HUES6 (cell line): Measurements from ENCODE around the gene RIPOR1.
A peak's percentile ranks its signal among the peaks of the same experiment; 100 is the strongest.

ENCODE experiments used
- H3K27ac ChIP-seq: 2 replicates; pipeline ENCODE4 v1.7.0; 2013; ENCODE audit warnings: low read depth, mild to moderate bottlenecking, low read length, inconsistent platforms
- H3K27me3 ChIP-seq: 2 replicates; pipeline ENCODE4 v1.6.1; 2013; ENCODE audit warnings: low read length; ENCODE audit not compliant: control insufficient read depth, insufficient read depth
- H3K36me3 ChIP-seq: 2 replicates; pipeline ENCODE4 v1.6.1; 2013; ENCODE audit warnings: low read length; ENCODE audit not compliant: control insufficient read depth, insufficient read depth
- H3K4me1 ChIP-seq: 2 replicates; pipeline ENCODE4 v1.6.1; 2013; ENCODE audit warnings: low read length; ENCODE audit not compliant: control insufficient read depth, insufficient read depth
- H3K4me3 ChIP-seq: 2 replicates; pipeline ENCODE4 v1.5.1; 2013; ENCODE audit warnings: low read depth, low read length
- H3K9ac ChIP-seq: one replicate; pipeline ENCODE4 v1.6.1; 2013; ENCODE audit warnings: mild to moderate bottlenecking, low read length
- H3K9me3 ChIP-seq: 2 replicates; pipeline ENCODE4 v1.6.1; 2013; ENCODE audit warnings: low read depth, low read length; ENCODE audit not compliant: control insufficient read depth, insufficient read depth

RIPOR1 gene

DNA sequence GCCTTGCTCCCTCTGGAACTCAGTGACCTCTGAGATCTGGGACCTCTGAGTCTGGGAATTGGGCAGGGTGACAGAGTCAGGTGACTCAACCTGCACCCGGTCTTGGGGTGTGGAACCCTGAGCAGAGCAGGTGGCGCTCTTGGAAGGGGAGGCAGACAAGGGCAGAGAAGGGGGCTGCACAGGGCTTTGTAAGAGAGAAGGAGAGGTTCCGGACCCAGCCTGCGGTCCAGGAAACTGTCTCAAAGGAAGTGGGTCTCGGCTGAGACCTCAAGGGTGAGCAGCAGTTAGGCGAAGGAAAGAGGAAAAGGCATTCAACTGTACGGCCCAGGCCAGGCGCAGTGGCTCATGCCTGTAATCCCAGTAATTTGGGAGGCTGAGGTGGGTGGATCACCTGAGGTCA, 10.0 kb upstream of the RIPOR1 start:
- H3K9ac ChIP-seq = no peak overlapping the region
- H3K9me3 ChIP-seq = no peaks in the 10 kb centered on the region
- H3K36me3 ChIP-seq = no peaks in the 10 kb centered on the region
- H3K4me1 ChIP-seq = no peaks in the 10 kb centered on the region
- H3K27ac ChIP-seq = no peak overlapping the region
- no peak overlapping the region for H3K4me3 ChIP-seq
- peaks cover 18% of the 10 kb centered on the region; the same call in 1 of the 2 replicates for H3K27me3 ChIP-seq

DNA sequence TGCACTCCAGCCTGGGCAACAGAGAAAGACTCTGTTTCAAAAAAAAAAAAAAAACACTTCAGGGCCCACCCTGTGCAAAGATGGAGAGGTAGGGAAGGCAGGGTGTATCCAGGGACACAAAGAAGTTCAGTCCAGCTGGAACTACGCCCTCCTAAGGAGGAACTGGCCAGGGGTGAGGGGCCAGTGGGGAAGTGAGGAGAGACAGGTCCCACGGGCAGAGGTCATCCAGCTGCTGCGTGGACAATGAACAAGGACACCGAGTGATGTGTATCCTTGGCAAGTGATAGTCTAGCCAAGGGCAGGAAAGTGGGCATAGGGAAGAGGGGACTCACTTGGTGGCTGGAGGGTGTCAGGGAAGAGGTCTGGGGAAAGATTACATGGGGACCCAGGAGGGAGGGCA, 9.4 kb upstream of the RIPOR1 start:
- Histone ChIP-seq H3K9me3 (no peaks in the 10 kb centered on the region), H3K9ac (no peak overlapping the region), H3K4me3 (no peak overlapping the region), H3K27me3 (peaks cover 23% of the 10 kb centered on the region), H3K27ac (no peak overlapping the region), H3K4me1 (no peaks in the 10 kb centered on the region), H3K36me3 (no peaks in the 10 kb centered on the region)

DNA sequence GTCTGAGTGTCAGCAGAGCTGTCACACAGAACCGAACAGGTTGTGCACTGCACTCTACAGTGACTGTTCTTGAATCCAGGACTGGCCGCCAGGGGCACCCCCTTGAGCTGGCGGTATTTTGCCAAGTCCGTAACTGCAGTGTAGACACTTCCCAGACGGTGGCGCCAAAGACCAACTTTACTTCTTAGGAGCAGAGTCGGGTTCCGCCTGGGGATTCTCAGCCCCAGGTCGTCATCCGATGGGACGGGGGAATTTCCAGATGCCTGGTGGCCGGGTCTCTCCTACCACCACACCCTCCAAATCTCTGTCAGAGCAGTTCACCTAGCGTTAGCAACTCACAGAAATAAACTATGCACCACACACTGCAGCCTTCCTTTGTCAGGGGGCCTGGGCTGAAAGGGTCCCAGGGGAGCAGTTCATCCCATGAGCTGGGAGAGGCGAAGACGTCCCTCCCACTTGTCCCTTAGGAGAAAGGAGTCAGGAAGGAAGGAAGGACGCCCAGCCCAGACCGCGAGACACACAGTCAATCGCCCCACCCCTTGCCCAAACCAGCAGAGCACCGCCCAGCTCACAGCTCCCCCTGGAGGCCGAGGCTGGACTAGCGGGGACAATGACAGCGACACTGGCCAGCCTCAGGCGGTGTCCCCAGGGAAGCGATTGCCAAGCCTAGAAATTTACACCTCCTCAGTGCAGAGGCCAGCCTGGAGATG, 7.4 kb upstream of the RIPOR1 start:
- peak overlapping the region; percentile 72 for H3K4me3 ChIP-seq
- H3K27me3 ChIP-seq = peaks cover 42% of the 10 kb centered on the region
- H3K9ac ChIP-seq = peak overlapping the region; percentile 61
- no peak overlapping the region; the same call in 1 of the 2 replicates for H3K27ac ChIP-seq
- no peaks in the 10 kb centered on the region for H3K9me3 ChIP-seq
- peaks cover 5% of the 10 kb centered on the region; the same call in 1 of the 2 replicates for H3K4me1 ChIP-seq
- H3K36me3 ChIP-seq = no peaks in the 10 kb centered on the region

DNA sequence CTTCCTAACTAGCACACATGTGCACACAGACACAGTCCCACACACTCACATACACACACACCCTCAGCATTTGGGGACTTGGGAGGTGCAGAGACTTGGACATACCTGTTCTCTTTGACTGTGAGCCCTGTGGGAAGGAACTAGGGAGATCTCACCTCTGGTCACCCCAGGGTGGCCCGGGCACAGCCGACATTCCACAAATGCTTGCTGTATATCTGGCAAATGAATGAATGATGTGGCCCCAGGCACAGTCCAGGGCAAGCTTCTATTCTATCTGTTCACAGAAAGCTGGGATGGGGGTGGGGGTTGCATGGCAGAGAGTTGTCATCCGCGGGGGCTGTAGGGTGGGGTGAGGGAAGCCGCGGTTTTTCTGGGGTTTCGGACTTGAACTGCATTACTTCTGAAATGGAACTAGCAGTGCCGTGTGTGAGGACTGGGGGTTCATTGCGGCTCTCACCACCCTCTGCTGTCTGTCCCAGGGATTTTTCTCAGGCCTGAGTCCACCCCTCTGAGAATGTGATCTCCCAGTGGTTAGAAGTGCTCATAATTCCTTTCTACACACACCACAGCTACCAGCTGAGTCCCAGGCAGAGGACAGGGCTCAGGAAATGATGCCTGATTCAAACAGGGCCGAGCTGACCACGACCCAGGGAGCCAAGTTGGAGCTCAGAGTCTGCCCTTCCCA, 3.3 kb upstream of the RIPOR1 start:
- no peaks in the 10 kb centered on the region for H3K36me3 ChIP-seq
- peaks cover 63% of the 10 kb centered on the region for H3K27me3 ChIP-seq
- H3K9me3 ChIP-seq = no peaks in the 10 kb centered on the region
- H3K4me3 ChIP-seq = no peak overlapping the region
- no peak overlapping the region for H3K9ac ChIP-seq
- H3K4me1 ChIP-seq = peaks cover 18% of the 10 kb centered on the region
- H3K27ac ChIP-seq = no peak overlapping the region

DNA sequence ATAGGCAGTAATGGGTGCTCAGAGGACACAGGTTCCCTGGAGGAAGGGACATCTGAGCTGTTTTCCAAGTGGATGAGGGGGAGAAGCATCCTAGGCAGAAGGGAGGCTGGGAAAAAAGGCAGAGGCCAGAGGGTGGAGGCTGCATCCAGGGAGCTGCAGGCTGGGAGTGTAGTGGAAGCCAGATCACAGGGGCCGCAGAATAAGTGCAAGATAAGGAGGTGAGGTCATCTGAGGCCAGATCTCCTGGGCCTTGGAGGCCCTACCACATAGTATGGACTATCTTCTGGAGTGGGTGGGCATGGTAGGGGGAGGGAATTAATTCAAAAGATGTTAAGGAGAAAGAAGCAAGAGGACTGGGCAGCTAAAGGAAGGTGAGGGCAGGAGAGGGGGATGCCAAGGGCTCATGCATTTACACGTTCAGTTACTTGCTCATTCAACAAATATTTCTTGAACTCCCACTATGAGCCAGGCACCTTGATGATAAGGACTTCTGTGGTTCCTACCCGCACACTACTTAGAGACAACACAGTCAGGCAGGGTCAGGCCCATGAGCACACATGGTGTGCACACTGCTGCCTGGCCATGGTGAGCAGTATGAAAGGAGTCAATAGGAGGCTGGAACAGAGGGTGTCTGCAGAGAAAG, 2.4 kb upstream of the RIPOR1 start:
- Histone ChIP-seq H3K4me3 (no peak overlapping the region), H3K27me3 (peaks cover 72% of the 10 kb centered on the region), H3K9me3 (no peaks in the 10 kb centered on the region), H3K4me1 (peaks cover 25% of the 10 kb centered on the region), H3K27ac (no peak overlapping the region), H3K9ac (no peak overlapping the region), H3K36me3 (no peaks in the 10 kb centered on the region)

DNA sequence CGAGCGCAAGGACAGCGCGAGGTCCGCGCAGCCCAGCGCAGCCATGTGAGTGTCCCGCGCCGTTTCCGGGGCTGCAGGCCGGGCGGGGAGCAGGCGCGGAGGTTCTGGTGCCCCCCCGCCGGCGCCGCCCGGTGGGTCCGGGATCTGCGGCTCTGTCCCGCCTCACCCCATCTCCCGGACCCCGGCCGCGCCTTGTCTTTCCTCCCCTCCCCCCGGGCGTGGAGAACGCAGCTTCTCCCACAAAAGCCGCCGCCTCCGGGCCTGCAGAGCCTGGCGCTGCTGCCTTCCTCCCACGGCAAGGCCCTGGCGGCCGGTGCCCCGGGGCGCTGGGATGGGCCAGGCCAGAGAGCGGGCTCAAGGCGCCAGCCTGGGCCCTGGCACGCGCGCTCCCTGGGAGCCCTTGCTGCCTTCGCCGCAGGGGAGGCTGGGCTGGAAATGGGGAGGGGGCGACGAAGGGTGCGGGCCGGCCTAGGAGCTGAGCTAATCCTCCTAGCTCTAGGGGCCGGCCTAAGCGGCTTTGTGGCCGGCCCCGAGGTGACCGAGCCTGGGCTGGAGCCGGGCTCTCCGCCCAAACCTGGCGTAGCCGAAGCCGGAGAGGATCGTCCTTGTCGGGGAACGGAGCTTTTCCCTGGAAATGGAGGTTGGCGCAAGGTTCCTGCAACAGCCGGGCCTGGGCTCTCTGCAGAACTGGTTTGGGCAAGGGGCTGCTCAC, 397 bp downstream of the RIPOR1 start:
- Histone ChIP-seq H3K4me1 (peaks cover 25% of the 10 kb centered on the region), H3K9me3 (no peaks in the 10 kb centered on the region), H3K36me3 (no peaks in the 10 kb centered on the region), H3K27me3 (peaks cover 86% of the 10 kb centered on the region), H3K4me3 (peak overlapping the region; percentile 69), H3K9ac (peak overlapping the region; percentile 69), H3K27ac (no peak overlapping the region; the same call in 1 of the 2 replicates)

DNA sequence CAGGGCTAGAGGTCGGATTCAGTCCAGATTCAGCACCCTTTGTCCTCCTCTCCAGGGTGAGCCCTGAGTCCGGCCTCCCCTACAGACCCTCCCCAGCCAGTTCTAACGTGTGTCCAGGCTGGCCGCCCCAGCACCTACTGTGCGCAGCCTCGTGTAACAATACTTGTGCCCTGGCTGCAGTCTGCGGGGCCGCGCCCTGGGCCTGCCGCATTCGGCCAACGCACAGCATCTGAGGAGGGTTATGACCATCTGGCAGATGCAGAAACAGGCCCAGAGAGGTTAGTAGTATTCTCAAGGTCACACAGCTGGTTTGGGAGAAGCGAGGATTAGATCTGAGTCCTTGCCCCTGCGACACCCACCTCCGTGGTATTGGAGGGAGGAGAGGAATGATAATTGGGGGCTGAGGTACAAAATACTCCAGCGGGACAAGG, 968 bp downstream of the RIPOR1 start:
- no peak overlapping the region; the same call in 1 of the 2 replicates for H3K27ac ChIP-seq
- H3K4me1 ChIP-seq = peaks cover 25% of the 10 kb centered on the region
- peaks cover 81% of the 10 kb centered on the region for H3K27me3 ChIP-seq
- no peaks in the 10 kb centered on the region for H3K36me3 ChIP-seq
- peak overlapping the region; percentile 69 for H3K9ac ChIP-seq
- no peaks in the 10 kb centered on the region for H3K9me3 ChIP-seq
- peak overlapping the region; percentile 69 for H3K4me3 ChIP-seq

DNA sequence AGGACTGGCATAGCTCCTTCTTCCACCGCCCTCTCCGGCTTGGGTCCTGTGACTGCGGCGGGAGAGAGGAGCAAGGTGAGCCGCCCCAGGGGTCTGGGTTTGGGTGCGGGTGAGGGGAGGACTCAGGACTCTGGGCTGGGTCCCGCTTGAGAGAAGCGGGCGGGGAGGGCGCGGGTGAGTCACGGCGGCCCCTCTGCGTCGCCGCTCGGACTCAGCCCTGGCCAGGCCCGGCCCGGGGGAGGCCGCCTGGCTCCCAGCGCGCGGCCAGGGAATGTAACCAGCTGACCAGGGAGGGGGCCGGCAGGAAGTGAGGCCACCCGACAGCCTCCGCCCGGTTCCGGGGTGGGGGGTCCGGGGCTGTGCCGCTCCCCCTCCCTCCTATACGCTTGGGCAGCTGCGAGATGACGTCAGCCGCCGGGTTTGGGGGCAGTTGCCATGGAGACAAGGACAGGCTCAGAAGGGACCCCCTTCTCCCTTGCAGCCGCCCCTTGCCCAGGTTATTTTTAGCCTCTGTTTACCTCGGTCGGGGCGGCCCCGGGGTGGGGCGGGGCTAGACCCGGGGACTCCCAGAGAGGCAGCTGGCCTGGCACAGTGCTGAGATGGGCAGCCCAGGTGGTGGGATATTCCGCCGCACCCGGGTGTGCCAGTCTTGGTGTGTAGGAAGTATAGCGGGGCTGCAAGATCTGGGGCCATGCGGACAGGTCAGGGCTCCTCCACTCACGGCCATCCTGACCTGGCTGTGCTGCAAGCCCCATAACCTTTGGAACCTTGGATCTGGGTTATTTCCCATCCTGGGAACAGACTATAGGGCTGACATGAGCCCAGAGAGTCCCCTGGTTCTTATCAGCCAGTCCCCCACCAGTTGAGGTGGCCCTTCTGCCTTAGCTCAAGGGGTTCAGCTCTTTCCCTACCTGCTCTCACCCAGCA, 1.6 kb downstream of the RIPOR1 start:
- Histone ChIP-seq H3K27me3 (peaks cover 78% of the 10 kb centered on the region), H3K9ac (peak overlapping the region; percentile 69), H3K4me1 (peaks cover 25% of the 10 kb centered on the region), H3K36me3 (no peaks in the 10 kb centered on the region), H3K9me3 (no peaks in the 10 kb centered on the region), H3K27ac (no peak overlapping the region; the same call in 1 of the 2 replicates), H3K4me3 (peak overlapping the region; percentile 69)

DNA sequence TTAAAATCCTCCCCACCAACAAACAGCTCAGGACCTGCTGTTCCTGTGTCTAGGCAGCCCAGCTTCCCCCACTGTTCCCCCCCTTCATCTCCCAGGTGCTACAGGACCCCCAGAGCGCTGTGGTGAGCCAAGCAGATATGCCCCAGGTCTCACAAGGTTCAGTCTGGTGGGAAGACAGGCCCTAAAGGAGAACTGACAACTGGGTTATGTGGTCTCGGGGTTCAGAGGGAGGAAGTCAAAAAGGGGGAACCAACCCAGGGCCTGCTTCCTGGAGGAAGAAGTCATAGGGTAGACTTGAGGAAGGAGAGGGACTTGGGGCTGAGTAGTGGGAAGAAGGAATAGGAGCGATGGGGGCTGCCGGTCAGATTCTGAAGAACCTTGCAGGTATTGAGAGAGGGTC, 2.6 kb downstream of the RIPOR1 start:
- Histone ChIP-seq H3K4me1 (peaks cover 20% of the 10 kb centered on the region), H3K27me3 (peaks cover 79% of the 10 kb centered on the region), H3K36me3 (no peaks in the 10 kb centered on the region), H3K9ac (no peak overlapping the region), H3K27ac (no peak overlapping the region), H3K9me3 (no peaks in the 10 kb centered on the region), H3K4me3 (no peak overlapping the region)

DNA sequence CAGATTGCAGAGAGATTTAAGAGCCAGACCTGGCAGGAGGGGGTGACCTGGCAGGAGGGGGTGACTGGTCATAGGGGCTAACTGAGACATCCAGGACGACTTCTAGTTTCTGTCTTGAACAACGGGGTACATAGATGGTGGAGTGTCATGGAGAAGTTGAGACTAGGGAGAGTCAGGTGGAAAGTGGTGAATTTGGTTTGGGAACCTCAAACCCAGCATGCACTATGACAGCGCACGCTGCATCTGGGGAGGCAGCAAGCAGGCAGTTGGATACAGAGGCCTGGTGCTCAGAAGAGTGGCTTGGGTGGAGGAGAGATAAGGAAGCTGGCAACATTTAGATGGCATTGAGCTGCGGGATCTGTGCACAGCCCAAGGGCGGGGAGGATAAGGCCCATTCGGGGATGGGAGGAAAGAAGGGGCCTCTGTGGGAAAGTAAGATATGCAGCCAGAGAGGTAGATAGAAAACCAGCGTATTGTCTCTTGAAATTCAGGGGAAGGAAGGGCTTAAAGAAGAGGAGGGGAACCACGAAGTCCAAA, 4.5 kb downstream of the RIPOR1 start:
- no peak overlapping the region for H3K27ac ChIP-seq
- H3K36me3 ChIP-seq = no peaks in the 10 kb centered on the region
- H3K9ac ChIP-seq = no peak overlapping the region
- no peak overlapping the region for H3K4me3 ChIP-seq
- peaks cover 75% of the 10 kb centered on the region for H3K27me3 ChIP-seq
- no peaks in the 10 kb centered on the region for H3K9me3 ChIP-seq
- peaks cover 20% of the 10 kb centered on the region for H3K4me1 ChIP-seq
